Upper lobe of left lung (tissue), 4 donors: ENCODE data around the gene IFIH1.

ENCODE experiments used
- POLR2A ChIP-seq, 4 donors: fragments of 450-650 bp; IDR thresholded peaks; one replicate each; pipeline ENCODE4 v1.5.1; 2016 to 2017; ENCODE audit warnings: antibody characterized with exemption in 4 of 4, mild to moderate bottlenecking in 2 of 4
- POLR2AphosphoS5 ChIP-seq, 2 donors: sonication (generic); formaldehyde crosslinking; IDR thresholded peaks; one replicate each; pipeline ENCODE4 v1.5.1; 2017; ENCODE audit warnings: antibody characterized with exemption in 2 of 2
- TF ChIP-seq, protein P1 (sequence below), 6 experiments: fragments of 450-650 bp in 4 of 6; fragments of 200-600 bp in 2 of 6; sonication (generic) in 2 of 6; IDR thresholded peaks; one replicate each; pipeline ENCODE4 v1.5.1; 2016 to 2019; ENCODE audit warnings: antibody characterized with exemption in 6 of 6

GRCh38 chr2:162298669-162299335 is 19.7 kb downstream of the IFIH1 start:
- TF ChIP-seq, protein P1, sequence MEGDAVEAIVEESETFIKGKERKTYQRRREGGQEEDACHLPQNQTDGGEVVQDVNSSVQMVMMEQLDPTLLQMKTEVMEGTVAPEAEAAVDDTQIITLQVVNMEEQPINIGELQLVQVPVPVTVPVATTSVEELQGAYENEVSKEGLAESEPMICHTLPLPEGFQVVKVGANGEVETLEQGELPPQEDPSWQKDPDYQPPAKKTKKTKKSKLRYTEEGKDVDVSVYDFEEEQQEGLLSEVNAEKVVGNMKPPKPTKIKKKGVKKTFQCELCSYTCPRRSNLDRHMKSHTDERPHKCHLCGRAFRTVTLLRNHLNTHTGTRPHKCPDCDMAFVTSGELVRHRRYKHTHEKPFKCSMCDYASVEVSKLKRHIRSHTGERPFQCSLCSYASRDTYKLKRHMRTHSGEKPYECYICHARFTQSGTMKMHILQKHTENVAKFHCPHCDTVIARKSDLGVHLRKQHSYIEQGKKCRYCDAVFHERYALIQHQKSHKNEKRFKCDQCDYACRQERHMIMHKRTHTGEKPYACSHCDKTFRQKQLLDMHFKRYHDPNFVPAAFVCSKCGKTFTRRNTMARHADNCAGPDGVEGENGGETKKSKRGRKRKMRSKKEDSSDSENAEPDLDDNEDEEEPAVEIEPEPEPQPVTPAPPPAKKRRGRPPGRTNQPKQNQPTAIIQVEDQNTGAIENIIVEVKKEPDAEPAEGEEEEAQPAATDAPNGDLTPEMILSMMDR (IDR thresholded peaks at IDR 0.05), result no peak
- TF ChIP-seq POLR2A (IDR thresholded peaks at IDR 0.05) (no peak), POLR2AphosphoS5 (IDR thresholded peaks at IDR 0.05) (no peak)
